Thoracic aorta (tissue), 2 donors: ENCODE measurements around the gene CCL18. TPM values are rescaled to one million over a fixed set of nuclear protein-coding genes. Genes with fewer than 3 reads are reported as not detected.

Source experiments
- ATAC-seq: fragments of 150-250 bp; one replicate; pipeline ENCODE4 v1.8.0; 2017; ENCODE audit warnings: low read depth; ENCODE audit not compliant: insufficient number of reproducible peaks, low FRiP score
- DNase-seq: peaks from one replicate; pipeline ENCODE4 v3.0.0-alpha.2; 2020; ENCODE audit warnings: low spot score
- H3K27ac ChIP-seq, 2 donors: fragments of 200-600 bp; sonication (generic); 1 replicate in 1 of 2; 2 replicates in 1 of 2; pipeline ENCODE4 v1.5.1; 2016; ENCODE audit warnings: mild to moderate bottlenecking in 2 of 2, moderate library complexity in 2 of 2
- H3K27me3 ChIP-seq: fragments of 200-600 bp; sonication (generic); replicated peaks from 2 replicates; pipeline ENCODE4 v1.6.0; 2016; ENCODE audit warnings: mild to moderate bottlenecking; ENCODE audit not compliant: insufficient read depth
- H3K36me3 ChIP-seq: fragments of 200-600 bp; sonication (generic); one replicate; pipeline ENCODE4 v1.5.1; 2016
- H3K4me1 ChIP-seq, 2 donors: fragments of 200-600 bp; sonication (generic); 1 replicate in 1 of 2; 2 replicates in 1 of 2; pipeline versions ENCODE4 v1.5.1 to v1.6.0; 2016; ENCODE audit warnings: low read depth in 2 of 2, mild to moderate bottlenecking in 1 of 2; ENCODE audit not compliant: control insufficient read depth in 1 of 2
- H3K4me3 ChIP-seq: fragments of 200-600 bp; sonication (generic); 2 replicates; pipeline ENCODE4 v1.5.1; 2016; ENCODE audit warnings: mild to moderate bottlenecking
- H3K9me3 ChIP-seq: fragments of 200-600 bp; sonication (generic); 2 replicates; pipeline ENCODE4 v1.5.1; 2016
- total RNA-seq, 2 donors: library from RNA; depleted of rRNA; stranded (reverse); fragments of >200 nt; gene quantifications; one replicate each; pipeline versions ENCODE4 v1.1.0 to v1.2.3, GENCODE V29; 2016
- TF ChIP-seq, protein P1 (sequence below): fragments of 200-600 bp; sonication (generic); IDR thresholded peaks from one replicate; pipeline ENCODE4 v1.5.1; 2019; ENCODE audit warnings: antibody characterized with exemption

CCL18 gene
- total RNA-seq, 2 donors from 2014 or later, result 7.7 to 22.8 TPM

DNA sequence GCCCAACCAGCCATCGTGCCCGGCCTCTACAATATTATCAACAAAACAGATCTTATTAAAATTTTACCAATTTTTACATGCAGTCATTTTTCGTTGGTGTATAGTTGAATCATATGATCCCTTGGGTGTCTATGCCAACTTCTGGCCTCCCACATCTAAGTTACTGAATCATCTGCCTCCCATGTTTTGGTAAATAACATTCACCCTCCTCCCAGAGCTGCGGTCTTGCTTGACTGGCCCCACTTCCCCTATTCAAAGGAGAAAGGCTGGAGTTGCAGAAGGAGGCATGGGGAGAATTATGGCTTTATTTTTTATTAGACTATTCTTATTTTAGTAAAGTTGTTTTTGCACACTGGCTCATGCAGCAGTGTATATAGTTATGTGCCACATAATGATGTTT lies 27.8 kb upstream of the CCL18 start:
- H3K9me3 ChIP-seq, result no peaks in the 10 kb centered on the region
- H3K4me1 ChIP-seq, result no peaks in the 10 kb centered on the region
- DNase-seq (no peak), ATAC-seq (no peak)
- no peaks in the 10 kb centered on the region for H3K36me3 ChIP-seq
- no peak overlapping the region for H3K27ac ChIP-seq
- TF ChIP-seq, protein P1, sequence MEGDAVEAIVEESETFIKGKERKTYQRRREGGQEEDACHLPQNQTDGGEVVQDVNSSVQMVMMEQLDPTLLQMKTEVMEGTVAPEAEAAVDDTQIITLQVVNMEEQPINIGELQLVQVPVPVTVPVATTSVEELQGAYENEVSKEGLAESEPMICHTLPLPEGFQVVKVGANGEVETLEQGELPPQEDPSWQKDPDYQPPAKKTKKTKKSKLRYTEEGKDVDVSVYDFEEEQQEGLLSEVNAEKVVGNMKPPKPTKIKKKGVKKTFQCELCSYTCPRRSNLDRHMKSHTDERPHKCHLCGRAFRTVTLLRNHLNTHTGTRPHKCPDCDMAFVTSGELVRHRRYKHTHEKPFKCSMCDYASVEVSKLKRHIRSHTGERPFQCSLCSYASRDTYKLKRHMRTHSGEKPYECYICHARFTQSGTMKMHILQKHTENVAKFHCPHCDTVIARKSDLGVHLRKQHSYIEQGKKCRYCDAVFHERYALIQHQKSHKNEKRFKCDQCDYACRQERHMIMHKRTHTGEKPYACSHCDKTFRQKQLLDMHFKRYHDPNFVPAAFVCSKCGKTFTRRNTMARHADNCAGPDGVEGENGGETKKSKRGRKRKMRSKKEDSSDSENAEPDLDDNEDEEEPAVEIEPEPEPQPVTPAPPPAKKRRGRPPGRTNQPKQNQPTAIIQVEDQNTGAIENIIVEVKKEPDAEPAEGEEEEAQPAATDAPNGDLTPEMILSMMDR, result no peak
- no peaks in the 10 kb centered on the region for H3K27me3 ChIP-seq
- no peak overlapping the region for H3K4me3 ChIP-seq

DNA sequence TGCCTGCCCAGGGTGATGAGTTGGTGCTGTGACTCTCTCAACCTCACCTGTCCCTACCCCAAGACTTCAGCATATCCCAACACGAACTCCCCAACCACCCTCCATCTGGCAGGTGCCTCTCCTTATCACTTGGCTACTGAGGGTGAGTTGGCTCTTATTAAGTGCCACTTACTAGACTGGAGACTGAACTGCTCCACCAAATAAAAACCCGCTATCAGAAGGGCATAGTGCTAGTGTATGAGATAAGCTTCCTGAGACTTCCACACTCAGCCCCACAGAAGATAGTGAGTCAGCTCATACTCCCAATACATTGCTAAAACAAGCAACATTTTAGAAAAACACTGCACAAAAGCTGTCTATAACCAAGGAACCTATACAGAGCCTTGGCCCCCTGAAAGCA lies 16.0 kb upstream of the CCL18 start:
- Histone ChIP-seq H3K27me3 (no peaks in the 10 kb centered on the region), H3K36me3 (no peaks in the 10 kb centered on the region), H3K27ac (no peak overlapping the region), H3K4me3 (no peak overlapping the region), H3K4me1 (no peaks in the 10 kb centered on the region), H3K9me3 (peaks cover 13% of the 10 kb centered on the region)
- TF ChIP-seq, protein P1, result no peak
- DNase-seq, result no peak
- no peak for ATAC-seq

DNA sequence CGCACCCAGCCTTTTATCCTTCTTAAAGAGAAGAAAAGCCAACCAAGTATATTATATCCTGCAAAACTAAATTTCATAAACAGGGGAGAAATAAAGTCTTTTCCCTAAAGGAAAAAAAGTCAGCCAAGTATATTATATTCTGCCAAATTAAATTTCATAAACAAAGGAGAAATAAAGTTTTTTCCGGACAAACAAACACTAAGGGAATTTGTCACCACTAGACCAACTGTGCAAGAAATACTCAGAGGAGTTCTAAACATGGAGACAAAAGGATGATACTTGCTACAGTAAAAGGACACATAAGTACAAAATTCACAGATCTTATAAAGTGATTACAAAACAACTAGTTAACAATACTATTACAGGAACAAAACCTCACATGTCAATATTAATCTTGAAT lies 14.4 kb upstream of the CCL18 start:
- Histone ChIP-seq H3K4me3 (no peak overlapping the region), H3K27ac (no peak overlapping the region), H3K9me3 (peaks cover 13% of the 10 kb centered on the region), H3K36me3 (no peaks in the 10 kb centered on the region), H3K27me3 (no peaks in the 10 kb centered on the region), H3K4me1 (no peaks in the 10 kb centered on the region)
- DNase-seq (no peak), ATAC-seq (no peak)
- TF ChIP-seq, protein P1, result no peak

DNA sequence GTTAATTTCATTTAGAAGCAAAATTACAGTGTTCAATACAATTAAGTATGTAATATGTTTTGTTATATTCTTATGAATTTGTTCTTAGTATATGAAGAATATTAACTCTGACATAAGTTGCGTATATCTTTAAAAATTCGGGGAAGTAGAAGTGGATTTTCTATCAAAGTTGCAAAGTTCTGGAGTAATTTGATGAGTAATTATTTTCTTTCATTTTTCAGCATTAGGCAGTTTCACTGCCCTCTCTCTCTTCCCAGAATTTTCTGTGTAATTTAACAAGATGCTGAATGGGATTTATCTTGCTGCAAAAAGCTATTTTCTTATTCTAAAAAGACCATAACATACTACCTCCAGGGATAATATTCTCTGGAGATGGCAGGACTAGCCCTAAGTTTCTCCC lies 8.9 kb upstream of the CCL18 start:
- H3K36me3 ChIP-seq, result no peaks in the 10 kb centered on the region
- TF ChIP-seq, protein P1, result no peak
- no peak overlapping the region for H3K27ac ChIP-seq
- peaks cover 3% of the 10 kb centered on the region for H3K9me3 ChIP-seq
- no peaks in the 10 kb centered on the region for H3K27me3 ChIP-seq
- no peak overlapping the region for H3K4me3 ChIP-seq
- H3K4me1 ChIP-seq, result no peaks in the 10 kb centered on the region
- ATAC-seq (no peak), DNase-seq (no peak)

DNA sequence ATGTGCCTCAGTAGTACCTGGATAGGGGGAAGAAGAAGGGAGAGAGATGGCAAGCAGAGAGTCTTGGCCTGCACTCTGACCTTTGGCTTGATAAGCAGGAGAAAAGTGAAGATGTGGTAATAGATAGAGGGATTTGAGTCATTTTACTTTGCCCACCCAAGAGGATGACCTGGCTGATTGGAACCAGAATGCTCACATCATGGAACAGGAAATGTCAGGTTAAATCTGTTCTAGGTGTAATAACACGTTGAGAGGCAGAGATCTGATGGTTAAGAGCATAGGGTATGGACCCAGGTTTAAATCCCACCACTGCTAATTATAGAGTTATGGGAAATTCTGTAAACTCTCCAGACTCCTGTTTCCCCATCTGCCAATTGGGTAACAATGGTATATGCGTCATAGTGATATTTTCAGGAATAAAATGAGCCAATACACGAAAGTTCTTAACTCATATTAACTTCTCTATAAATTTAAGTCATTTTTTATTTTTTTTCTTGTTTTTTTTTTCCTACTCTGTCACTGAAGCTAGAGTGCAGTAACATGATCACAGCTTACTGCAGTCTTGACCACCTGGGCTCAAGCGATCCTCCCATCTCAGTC lies 8.1 kb upstream of the CCL18 start:
- Histone ChIP-seq H3K27ac (no peak overlapping the region), H3K27me3 (no peaks in the 10 kb centered on the region), H3K9me3 (peaks cover 3% of the 10 kb centered on the region), H3K4me1 (no peaks in the 10 kb centered on the region), H3K4me3 (no peak overlapping the region), H3K36me3 (no peaks in the 10 kb centered on the region)
- no peak for DNase-seq
- TF ChIP-seq, protein P1, result no peak
- ATAC-seq, result no peak
